Kidney (tissue), 14 donors: ENCODE results near the gene BCL7A. TPM values are rescaled to one million over a fixed set of nuclear protein-coding genes. Genes with fewer than 3 reads are reported as not detected.
A peak's percentile ranks its signal among the peaks of the same experiment; 100 is the strongest.

ENCODE experiments used
- DNase-seq, 5 donors: peaks; one replicate each; pipeline ENCODE4 v3.0.0-alpha.2; 2013 to 2020
- FAIRE-seq: peaks from 2 replicates; lab custom pipeline; 2012; peaks lifted over from hg19 to GRCh38; lab: Jason Lieb, UNC
- H3K27ac ChIP-seq, 2 donors: one replicate each; pipeline ENCODE4 v1.7.0; 2013; ENCODE audit warnings: low read depth in 2 of 2, low read length in 2 of 2, inconsistent platforms in 1 of 2
- H3K27me3 ChIP-seq: one replicate; pipeline ENCODE4 v1.7.1; 2013; ENCODE audit warnings: low read length, inconsistent platforms; ENCODE audit not compliant: control insufficient read depth, insufficient read depth
- H3K36me3 ChIP-seq, 3 donors: one replicate each; pipeline versions ENCODE4 v1.7.0 to v1.7.1; 2013; ENCODE audit warnings: low read length in 3 of 3, control low read depth in 1 of 3, inconsistent platforms in 1 of 3; ENCODE audit not compliant: insufficient read depth in 3 of 3, control insufficient read depth in 2 of 3
- H3K4me1 ChIP-seq, 3 donors: one replicate each; pipeline versions ENCODE4 v1.7.0 to v1.7.1; 2013; ENCODE audit warnings: low read length in 3 of 3, inconsistent platforms in 1 of 3, low read depth in 1 of 3; ENCODE audit not compliant: control insufficient read depth in 2 of 3, insufficient read depth in 2 of 3
- H3K4me3 ChIP-seq, 3 donors: one replicate each; pipeline versions ENCODE4 v1.7.0 to v1.8.1; 2013; ENCODE audit warnings: low read length in 3 of 3, control low read depth in 1 of 3, inconsistent platforms in 1 of 3
- H3K9ac ChIP-seq, 3 donors: one replicate each; pipeline versions ENCODE4 v1.7.0 to v1.7.1; 2013; ENCODE audit warnings: low read length in 3 of 3, control low read depth in 1 of 3, inconsistent platforms in 1 of 3
- H3K9me3 ChIP-seq, 3 donors: one replicate each; pipeline versions ENCODE4 v1.7.0 to v1.7.1; 2013; ENCODE audit warnings: low read length in 3 of 3, control low read depth in 1 of 3, inconsistent platforms in 1 of 3; ENCODE audit not compliant: control insufficient read depth in 2 of 3, insufficient read depth in 1 of 3
- intact Hi-C: fragments of 100-400 bp; cut with DNase I; formaldehyde crosslinking; loops from one replicate; pipeline ENCODE4 v1.11.1; 2022
- polyA plus RNA-seq: library from polyadenylated mRNA; stranded (reverse); fragments of 350-450 nt; fragmentation: Illumina TruSeq; extraction: RNeasy Lipid Tissue Mini Kit (QIAGEN cat#74804); gene quantifications from one replicate; pipeline ENCODE4 v1.2.3, GENCODE V29; 2014; ENCODE audit warnings: low read depth, low replicate concordance; ENCODE audit not compliant: insufficient read depth
- total RNA-seq: library from RNA; stranded (reverse); fragmentation: NEBNext Ultra II Directional; extraction: Animal tissue kit (Norgen Biotek cat#: 25700); gene quantifications from one replicate; pipeline ENCODE4 v1.2.1, GENCODE V29; 2021
- TF ChIP-seq, protein P1 (sequence below): IDR thresholded peaks from 3 replicates; pipeline ENCODE4 v1.5.1; 2012; ENCODE audit warnings: mild to moderate bottlenecking, moderate library complexity, borderline replicate concordance; ENCODE audit not compliant: insufficient read depth; ENCODE audit errors: extremely low read depth
- donor health status: control.
- donor health status: control.
- donor health status: control.
- donor health status: control.
- donor health status: control.
- donor health status: DM: yes; HTN: yes; CAD: no.
- donor health status: Normal renal cell carcinoma (clear cell type).

The BCL7A gene
- total and polyA plus RNA-seq, 2 donors from 2014 or later = 6.8 to 22.7 TPM

DNA sequence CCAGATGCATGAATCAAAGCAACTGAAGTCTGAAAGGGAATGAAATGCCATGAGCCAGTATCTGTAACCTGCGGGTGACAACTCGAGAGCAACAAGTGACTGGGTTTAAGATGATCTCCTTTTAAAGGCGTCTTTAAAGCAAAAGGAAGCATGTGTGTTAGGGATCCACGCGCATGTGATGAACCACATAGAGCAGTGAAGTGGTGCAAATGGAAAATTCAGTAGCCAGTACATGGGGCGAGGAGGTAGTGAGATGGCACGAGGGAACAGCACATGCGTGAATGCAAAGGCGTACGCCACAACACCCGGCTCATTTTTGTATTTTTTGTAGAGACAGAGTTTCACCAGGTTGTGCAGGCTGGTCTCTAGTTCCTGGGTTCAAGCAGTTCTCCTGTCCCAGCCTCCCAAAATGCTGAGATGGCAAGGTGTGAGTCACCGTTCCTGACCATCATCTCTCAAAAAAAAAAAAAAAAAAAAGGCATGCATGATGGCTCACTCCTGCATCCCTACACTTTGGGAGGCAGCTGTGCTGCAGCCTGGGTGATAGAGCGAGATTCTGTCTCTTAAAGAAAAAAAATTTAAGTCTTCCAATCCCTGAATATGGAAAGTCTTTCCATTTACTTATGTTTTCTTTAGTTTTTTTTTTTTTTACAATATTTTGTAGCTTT, 24.6 kb upstream of the BCL7A start:
- TF ChIP-seq, protein P1, sequence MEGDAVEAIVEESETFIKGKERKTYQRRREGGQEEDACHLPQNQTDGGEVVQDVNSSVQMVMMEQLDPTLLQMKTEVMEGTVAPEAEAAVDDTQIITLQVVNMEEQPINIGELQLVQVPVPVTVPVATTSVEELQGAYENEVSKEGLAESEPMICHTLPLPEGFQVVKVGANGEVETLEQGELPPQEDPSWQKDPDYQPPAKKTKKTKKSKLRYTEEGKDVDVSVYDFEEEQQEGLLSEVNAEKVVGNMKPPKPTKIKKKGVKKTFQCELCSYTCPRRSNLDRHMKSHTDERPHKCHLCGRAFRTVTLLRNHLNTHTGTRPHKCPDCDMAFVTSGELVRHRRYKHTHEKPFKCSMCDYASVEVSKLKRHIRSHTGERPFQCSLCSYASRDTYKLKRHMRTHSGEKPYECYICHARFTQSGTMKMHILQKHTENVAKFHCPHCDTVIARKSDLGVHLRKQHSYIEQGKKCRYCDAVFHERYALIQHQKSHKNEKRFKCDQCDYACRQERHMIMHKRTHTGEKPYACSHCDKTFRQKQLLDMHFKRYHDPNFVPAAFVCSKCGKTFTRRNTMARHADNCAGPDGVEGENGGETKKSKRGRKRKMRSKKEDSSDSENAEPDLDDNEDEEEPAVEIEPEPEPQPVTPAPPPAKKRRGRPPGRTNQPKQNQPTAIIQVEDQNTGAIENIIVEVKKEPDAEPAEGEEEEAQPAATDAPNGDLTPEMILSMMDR = no peak
- DNase-seq = no peak
- Histone ChIP-seq H3K27ac (no peak overlapping the region), H3K4me1 (peaks cover 0 to 5% (median 0%) of the 10 kb centered on the region in 3 donors), H3K4me3 (no peak overlapping the region), H3K27me3 (no peaks in the 10 kb centered on the region), H3K9ac (no peak overlapping the region), H3K36me3 (no peaks in the 10 kb centered on the region), H3K9me3 (no peaks in the 10 kb centered on the region)
- no peak for FAIRE-seq
- intact Hi-C loops = no loop called here

DNA sequence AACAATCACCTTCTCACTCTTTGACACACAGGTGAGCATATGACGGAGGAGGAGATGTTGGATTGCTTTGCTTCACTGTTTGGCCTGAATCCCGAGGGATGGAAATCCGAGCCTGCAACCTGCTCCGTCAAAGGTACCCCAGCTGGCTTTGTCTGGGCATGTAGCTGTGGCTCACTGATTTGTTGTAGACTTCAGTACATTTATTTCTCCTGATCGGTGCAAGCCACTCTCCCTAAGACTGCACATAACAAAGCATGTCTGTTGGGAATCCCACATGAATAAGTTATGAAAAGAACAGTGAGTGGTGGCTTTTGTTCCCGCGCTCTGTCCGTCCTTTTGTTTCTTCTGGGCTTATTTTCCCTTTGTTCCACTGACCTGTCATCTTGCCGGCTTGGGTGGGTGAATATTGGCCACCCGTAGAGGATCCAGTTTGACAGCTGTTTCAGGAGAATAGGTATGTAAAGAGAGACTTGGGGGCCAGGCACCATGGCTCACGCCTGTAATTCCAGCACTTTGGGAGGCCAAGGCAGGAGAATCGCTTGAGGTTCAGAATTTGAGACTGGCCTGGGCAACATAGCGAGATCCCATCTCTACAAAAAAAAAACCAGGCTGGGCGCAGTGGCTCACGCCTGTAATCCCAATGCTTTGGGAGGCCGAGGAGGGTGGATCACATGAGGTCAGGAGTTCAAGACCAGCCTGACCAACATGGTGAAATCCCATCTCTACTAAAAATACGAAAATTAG, 20.0 kb upstream of the BCL7A start:
- intact Hi-C loops = no loop called here
- H3K9me3 ChIP-seq = no peaks in the 10 kb centered on the region
- FAIRE-seq = no peak
- TF ChIP-seq, protein P1 = no peak
- DNase-seq = peak in 1 of 5 donors; percentile 39
- no peaks in the 10 kb centered on the region for H3K27me3 ChIP-seq
- peaks cover 0 to 3% (median 2%) of the 10 kb centered on the region in 3 donors for H3K4me1 ChIP-seq
- H3K4me3 ChIP-seq = no peak overlapping the region
- no peak overlapping the region for H3K9ac ChIP-seq
- H3K36me3 ChIP-seq = no peaks in the 10 kb centered on the region
- H3K27ac ChIP-seq = no peak overlapping the region

DNA sequence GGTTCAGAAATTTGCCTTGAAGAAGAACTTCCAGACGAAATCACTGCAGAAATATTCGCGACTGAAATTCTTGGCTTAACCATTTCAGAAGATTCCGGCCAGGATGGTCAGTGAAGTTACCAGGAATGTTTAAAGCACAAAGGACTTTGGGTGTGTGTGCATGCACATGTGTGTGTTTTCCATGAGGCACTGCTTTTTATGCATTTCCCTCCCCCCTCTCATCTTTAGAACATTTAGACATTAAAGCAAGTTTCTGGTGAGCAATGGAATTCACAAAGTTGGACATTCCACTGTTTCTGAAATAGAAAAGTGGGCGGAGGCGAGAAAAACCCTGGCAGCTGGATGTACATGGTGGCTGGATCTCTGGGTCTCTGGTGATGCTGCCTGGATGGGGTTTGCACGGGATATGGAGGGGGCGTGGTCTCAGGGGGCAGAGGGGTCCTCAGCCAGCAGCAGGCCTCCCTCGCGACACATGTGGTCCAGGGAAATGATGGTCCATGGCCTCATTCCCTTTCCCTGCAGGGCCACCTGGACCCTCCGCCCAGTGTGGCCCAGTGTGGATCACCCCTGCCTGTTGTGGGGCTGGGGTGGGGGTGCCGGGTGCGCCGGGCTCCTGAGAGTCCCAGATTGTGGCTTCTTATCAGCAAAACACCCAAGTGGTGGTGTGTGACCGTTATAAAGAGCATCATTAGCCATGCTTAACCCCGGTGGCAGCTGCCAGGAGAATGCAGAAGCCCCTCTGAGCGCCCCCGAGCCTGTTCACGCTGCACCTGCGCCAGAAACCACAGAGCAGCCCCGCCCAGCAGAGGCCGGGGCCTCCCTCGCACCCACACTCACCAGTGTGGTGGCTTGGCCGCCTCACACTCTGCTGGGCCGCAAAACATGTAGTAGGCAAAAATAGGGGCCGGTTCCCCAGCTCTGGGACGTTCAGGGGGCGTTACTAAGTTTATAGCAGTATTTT, 17.8 kb upstream of the BCL7A start:
- DNase-seq = peak in 2 of 5 donors; percentile 51 to 56
- no peak for FAIRE-seq
- TF ChIP-seq, protein P1 = no peak

More for the DNA sequence above, 17.8 kb upstream of the BCL7A start:
- H3K9ac ChIP-seq = no peak overlapping the region
- H3K27ac ChIP-seq = no peak overlapping the region
- no peaks in the 10 kb centered on the region for H3K27me3 ChIP-seq
- H3K9me3 ChIP-seq = no peaks in the 10 kb centered on the region
- intact Hi-C loops = no loop called here
- H3K4me1 ChIP-seq = peaks cover 0 to 2% (median 0%) of the 10 kb centered on the region in 3 donors
- H3K36me3 ChIP-seq = no peaks in the 10 kb centered on the region
- H3K4me3 ChIP-seq = no peak overlapping the region
